Erythroblast (primary cell): ENCODE results near the gene SLU7.

ENCODE experiments used
- GATA1 ChIP-seq: IDR thresholded peaks from 2 replicates; pipeline ENCODE4 v1.6.1; 2011; ENCODE audit warnings: low read depth, mild to moderate bottlenecking, control low read depth, low read length, moderate library complexity
- POLR2A ChIP-seq: IDR thresholded peaks from 2 replicates; pipeline ENCODE4 v1.6.1; 2011; ENCODE audit warnings: mild to moderate bottlenecking, low read length

- TF ChIP-seq POLR2A = no peak
- TF ChIP-seq GATA1 = no peak
These were observed 48.1 kb upstream of the SLU7 start for GRCh38 chr5:160466889-160467554.
